Glomerular endothelial cell (primary cell): ENCODE results near the gene MRI1. TPM values are rescaled to one million over a fixed set of nuclear protein-coding genes. Genes with fewer than 3 reads are reported as not detected.
"Not testable (repeated sequence)": the region's sequence is repeated elsewhere in the genome, so short reads cannot be mapped to it uniquely, and the experiment has no call there.

Experiments
- DNase-seq: peaks from one replicate; pipeline ENCODE4 v3.0.0-alpha.2; 2011; ENCODE audit warnings: low read depth, low spot score; ENCODE audit errors: extremely low read depth
- total RNA-seq: library from RNA; depleted of rRNA; stranded (reverse); fragments of >200 nt; gene quantifications from 2 replicates; pipeline ENCODE4 v1.2.3, GENCODE V29; 2015

Gene MRI1
- total RNA-seq, 1 donor from 2014 or later: 74.2 TPM

- DNase-seq: no peak
These were observed 24.7 kb downstream of the MRI1 start for GRCh38 chr19:13788991-13789390.

GRCh38 chr19:13790354-13790753 lies 26.0 kb downstream of the MRI1 start:
- no peak for DNase-seq

- DNase-seq: not testable (repeated sequence)
These were observed 29.0 kb downstream of the MRI1 start for GRCh38 chr19:13793317-13793716.

GRCh38 chr19:13794398-13794756 lies 30.1 kb downstream of the MRI1 start:
- no peak for DNase-seq

GRCh38 chr19:13794757-13795589 lies 30.7 kb downstream of the MRI1 start, which contains the start of gene ZSWIM4:
ZSWIM4 (plus strand) TSS chr19:13795443; CDS start chr19:13795649, 206 bp downstream.
- peak; percentile 85 for DNase-seq

- no peak for DNase-seq
These were observed 31.4 kb downstream of the MRI1 start for GRCh38 chr19:13795595-13796300.

GRCh38 chr19:13796301-13797057 lies 32.2 kb downstream of the MRI1 start:
- DNase-seq: no peak

GRCh38 chr19:13797058-13797440 lies 32.7 kb downstream of the MRI1 start:
- no peak for DNase-seq

GRCh38 chr19:13797870-13798269 lies 33.5 kb downstream of the MRI1 start:
- no peak for DNase-seq

GRCh38 chr19:13799669-13800068 lies 35.3 kb downstream of the MRI1 start:
- DNase-seq: no peak

GRCh38 chr19:13803038-13803437 lies 38.7 kb downstream of the MRI1 start:
- no peak for DNase-seq

GRCh38 chr19:13804830-13805683 lies 40.7 kb downstream of the MRI1 start:
- no peak for DNase-seq

- no peak for DNase-seq
These were observed 42.4 kb downstream of the MRI1 start for GRCh38 chr19:13806728-13807127.

GRCh38 chr19:13807421-13808021 lies 43.2 kb downstream of the MRI1 start:
- no peak for DNase-seq

- no peak for DNase-seq
These were observed 44.5 kb downstream of the MRI1 start for GRCh38 chr19:13808856-13809255.

- no peak for DNase-seq
These were observed 48.2 kb downstream of the MRI1 start for GRCh38 chr19:13812544-13812943.

- DNase-seq: no peak
These were observed 48.8 kb downstream of the MRI1 start for GRCh38 chr19:13813147-13813546.

- DNase-seq: no peak
These were observed 50.2 kb downstream of the MRI1 start for GRCh38 chr19:13814550-13814949.

GRCh38 chr19:13817018-13817614 lies 52.8 kb downstream of the MRI1 start:
- DNase-seq: no peak
